ENCODE measurements around the gene TAMALIN. TPM values are rescaled to one million over a fixed set of nuclear protein-coding genes. Genes with fewer than 3 reads are reported as not detected.

Gene TAMALIN
- 0.29 and 0.58 TPM in 2 replicates for total RNA-seq (2014; rRNA removed)
- percentile 35 among the genes with signal in this experiment for Bru-seq, nascent RNA
- percentile 44 among the genes with signal in this experiment for BruChase-seq, experiment 1, labeled RNA remaining after a 6-hour chase
- percentile 54 among the genes with signal in this experiment for BruChase-seq, experiment 2, labeled RNA remaining after a 2-hour chase
- long read RNA-seq, result 0 reads

DNA sequence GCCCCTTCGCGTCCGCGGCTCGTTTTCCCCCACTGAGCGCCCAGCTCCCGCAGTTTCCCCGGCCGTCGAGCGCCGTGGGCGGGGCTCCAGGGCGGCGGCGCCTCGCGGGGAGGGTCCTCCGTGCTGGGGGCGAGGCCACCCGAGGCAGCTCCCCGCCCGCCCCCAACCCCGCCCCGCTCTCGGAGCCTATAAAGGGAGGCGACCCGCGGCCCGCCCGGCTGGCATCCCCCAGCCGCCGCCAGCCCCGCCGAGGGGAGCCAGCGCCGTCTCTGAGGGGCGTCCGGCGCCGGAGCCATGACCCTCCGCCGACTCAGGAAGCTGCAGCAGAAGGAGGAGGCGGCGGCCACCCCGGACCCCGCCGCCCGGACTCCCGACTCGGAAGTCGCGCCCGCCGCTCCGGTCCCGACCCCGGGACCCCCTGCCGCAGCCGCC, at the start of gene TAMALIN:
Gene TAMALIN, plus strand, starts transcription at position 221 of the 432 bp plus-strand sequence. Its CDS starts 74 bp downstream, at position 295.
- H3K79me2 ChIP-seq (ENCODE audit: low read length), result no peaks in the 10 kb centered on the region
- intact Hi-C loops (cut with micrococcal nuclease), result no loop called here
- no peak within 1 kb of the TSS for H3K4me2 ChIP-seq (ENCODE audit: low read length)
- BruUV-seq (replicated peaks), result no TSS peak
- no peak within 1 kb of the TSS for H3K4me3 ChIP-seq (ENCODE audit: low read length)
- TF ChIP-seq, protein P1, sequence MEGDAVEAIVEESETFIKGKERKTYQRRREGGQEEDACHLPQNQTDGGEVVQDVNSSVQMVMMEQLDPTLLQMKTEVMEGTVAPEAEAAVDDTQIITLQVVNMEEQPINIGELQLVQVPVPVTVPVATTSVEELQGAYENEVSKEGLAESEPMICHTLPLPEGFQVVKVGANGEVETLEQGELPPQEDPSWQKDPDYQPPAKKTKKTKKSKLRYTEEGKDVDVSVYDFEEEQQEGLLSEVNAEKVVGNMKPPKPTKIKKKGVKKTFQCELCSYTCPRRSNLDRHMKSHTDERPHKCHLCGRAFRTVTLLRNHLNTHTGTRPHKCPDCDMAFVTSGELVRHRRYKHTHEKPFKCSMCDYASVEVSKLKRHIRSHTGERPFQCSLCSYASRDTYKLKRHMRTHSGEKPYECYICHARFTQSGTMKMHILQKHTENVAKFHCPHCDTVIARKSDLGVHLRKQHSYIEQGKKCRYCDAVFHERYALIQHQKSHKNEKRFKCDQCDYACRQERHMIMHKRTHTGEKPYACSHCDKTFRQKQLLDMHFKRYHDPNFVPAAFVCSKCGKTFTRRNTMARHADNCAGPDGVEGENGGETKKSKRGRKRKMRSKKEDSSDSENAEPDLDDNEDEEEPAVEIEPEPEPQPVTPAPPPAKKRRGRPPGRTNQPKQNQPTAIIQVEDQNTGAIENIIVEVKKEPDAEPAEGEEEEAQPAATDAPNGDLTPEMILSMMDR (conservative IDR thresholded peaks at IDR 0.05; ENCODE audit: low read depth, low read length), result no peak
- TF ChIP-seq EZH2phosphoT487 (IDR thresholded peaks at IDR 0.05; ENCODE audit: borderline replicate concordance, low read length), result no peak
- TF ChIP-seq EZH2 (IDR thresholded peaks at IDR 0.05; ENCODE audit: low read length, unreplicated experiment), result no peak
- ATAC-seq (no peak), DNase-seq (no peak)
- no peaks in the 10 kb centered on the region for H3K27me3 ChIP-seq (ENCODE audit: low read length)
- H2AFZ ChIP-seq (ENCODE audit: low read length), result no peak within 1 kb of the TSS
- ChIA-PET POLR2A (ENCODE audit: unreplicated experiment) (no interaction called here), CTCF (no interaction called here)
- H3K9me3 ChIP-seq (ENCODE audit: low read length), result no peaks in the 10 kb centered on the region
- no peaks in the 10 kb centered on the region for H3K9me2 ChIP-seq (replicated peaks; ENCODE audit: low read length)
- no peak within 1 kb of the TSS for H3K9ac ChIP-seq (ENCODE audit: low read length)
- no peaks in the 10 kb centered on the region for H3K36me3 ChIP-seq (ENCODE audit: low read depth, low read length)
- no peak within 1 kb of the TSS for H3K27ac ChIP-seq (ENCODE audit: low read length)
- no peaks in the 10 kb centered on the region for H3K4me1 ChIP-seq (ENCODE audit: insufficient read depth, low read length)
- H3F3A ChIP-seq (ENCODE audit: low read length, unreplicated experiment), result no peaks in the 10 kb centered on the region
- H4K20me1 ChIP-seq (ENCODE audit: low read length), result no peaks in the 10 kb centered on the region

DNA sequence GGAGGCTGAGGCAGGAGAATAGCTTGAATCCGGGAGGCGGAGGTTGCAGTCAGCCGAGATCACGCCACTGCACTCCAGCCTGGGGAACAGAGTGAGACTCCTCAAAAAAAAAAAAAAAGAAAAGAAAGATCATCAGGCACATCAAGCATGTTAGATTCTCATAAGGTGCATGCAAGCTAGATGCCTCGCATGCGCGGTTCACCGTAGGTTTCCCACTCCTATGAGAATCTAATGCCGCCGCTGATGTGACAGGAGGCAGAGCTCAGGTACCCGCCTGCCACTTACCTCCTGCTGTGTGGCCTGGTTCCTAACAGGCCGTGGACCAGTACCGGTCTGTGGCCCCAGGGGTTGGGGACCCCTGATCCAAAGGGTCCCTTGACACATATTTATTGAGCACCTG, 48.2 kb upstream of the TAMALIN start:
- POLR2A ChIA-PET (ENCODE audit: unreplicated experiment), result no interaction called here
- intact Hi-C loops (cut with micrococcal nuclease), result no loop called here
- no peaks in the 10 kb centered on the region for H3K27me3 ChIP-seq (ENCODE audit: low read length)
- no peaks in the 10 kb centered on the region for H3K9me2 ChIP-seq (replicated peaks; ENCODE audit: low read length)
- H4K20me1 ChIP-seq (ENCODE audit: low read length), result 0 out of 2 replicates have a peak, but pooled peaks cover 5% of the 10 kb centered on the region
- TF ChIP-seq EZH2 (IDR thresholded peaks at IDR 0.05; ENCODE audit: low read length, unreplicated experiment) (no peak), EZH2phosphoT487 (IDR thresholded peaks at IDR 0.05; ENCODE audit: borderline replicate concordance, low read length) (no peak)
- TF ChIP-seq, protein P1 (conservative IDR thresholded peaks at IDR 0.05; ENCODE audit: low read depth, low read length), result no peak
- 0 out of 2 replicates have a peak, but pooled peaks cover 9% of the 10 kb centered on the region for H3K36me3 ChIP-seq (ENCODE audit: low read depth, low read length)
- no peak overlapping the region for H3K4me3 ChIP-seq (ENCODE audit: low read length)
- H3K4me1 ChIP-seq (ENCODE audit: insufficient read depth, low read length), result peaks cover 21% of the 10 kb centered on the region
- no peaks in the 10 kb centered on the region for H3K9me3 ChIP-seq (ENCODE audit: low read length)
- no peak overlapping the region for H3K4me2 ChIP-seq (ENCODE audit: low read length)
- ATAC-seq (no peak), DNase-seq (no peak)
- H3K79me2 ChIP-seq (ENCODE audit: low read length), result peaks cover 58% of the 10 kb centered on the region
- no peak overlapping the region for H3K9ac ChIP-seq (ENCODE audit: low read length)
- no peaks in the 10 kb centered on the region for H3F3A ChIP-seq (ENCODE audit: low read length, unreplicated experiment)
- CTCF ChIA-PET, result no interaction called here
- BruUV-seq (replicated peaks), result no TSS peak
- no peak overlapping the region for H3K27ac ChIP-seq (ENCODE audit: low read length)
- H2AFZ ChIP-seq (ENCODE audit: low read length), result no peak overlapping the region

DNA sequence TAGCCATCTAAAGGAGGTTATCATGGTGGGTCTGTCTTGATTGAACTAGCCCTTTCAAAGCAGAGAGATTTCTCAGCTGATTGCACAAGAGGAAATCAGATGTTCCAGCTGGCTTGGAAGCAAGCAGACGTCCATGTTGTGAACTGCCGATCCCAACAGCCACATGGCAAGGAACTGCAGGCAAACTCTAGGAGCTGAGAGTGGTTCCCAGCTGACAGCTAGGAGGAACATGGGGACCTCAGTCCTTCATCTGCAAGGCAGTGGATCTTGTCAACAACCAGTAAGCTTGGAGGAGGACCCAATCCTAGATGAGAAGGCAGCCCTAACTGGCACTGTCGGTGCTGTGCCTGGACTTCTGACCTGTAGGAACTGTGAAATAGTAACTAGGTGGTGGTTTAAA, 47.5 kb upstream of the TAMALIN start:
- H3K27me3 ChIP-seq (ENCODE audit: low read length), result no peaks in the 10 kb centered on the region
- H3K4me1 ChIP-seq (ENCODE audit: insufficient read depth, low read length), result peaks cover 15% of the 10 kb centered on the region
- no peak overlapping the region for H3K4me2 ChIP-seq (ENCODE audit: low read length)
- H3K36me3 ChIP-seq (ENCODE audit: low read depth, low read length), result 0 out of 2 replicates have a peak, but pooled peaks cover 9% of the 10 kb centered on the region
- peaks cover 56% of the 10 kb centered on the region for H3K79me2 ChIP-seq (ENCODE audit: low read length)
- ATAC-seq, result no peak
- H3K9me3 ChIP-seq (ENCODE audit: low read length), result no peaks in the 10 kb centered on the region
- CTCF ChIA-PET, result no interaction called here
- no peaks in the 10 kb centered on the region for H3K9me2 ChIP-seq (replicated peaks; ENCODE audit: low read length)
- H4K20me1 ChIP-seq (ENCODE audit: low read length), result 0 out of 2 replicates have a peak, but pooled peaks cover 5% of the 10 kb centered on the region
- BruUV-seq (replicated peaks), result no TSS peak
- H2AFZ ChIP-seq (ENCODE audit: low read length), result no peak overlapping the region
- no peak for DNase-seq
- TF ChIP-seq EZH2phosphoT487 (IDR thresholded peaks at IDR 0.05; ENCODE audit: borderline replicate concordance, low read length) (no peak), EZH2 (IDR thresholded peaks at IDR 0.05; ENCODE audit: low read length, unreplicated experiment) (no peak)
- TF ChIP-seq, protein P1 (conservative IDR thresholded peaks at IDR 0.05; ENCODE audit: low read depth, low read length), result no peak
- POLR2A ChIA-PET (ENCODE audit: unreplicated experiment), result no interaction called here
- intact Hi-C loops (cut with micrococcal nuclease), result no loop called here
- no peak overlapping the region for H3K9ac ChIP-seq (ENCODE audit: low read length)
- H3K4me3 ChIP-seq (ENCODE audit: low read length), result no peak overlapping the region
- H3F3A ChIP-seq (ENCODE audit: low read length, unreplicated experiment), result no peaks in the 10 kb centered on the region
- H3K27ac ChIP-seq (ENCODE audit: low read length), result no peak overlapping the region
